ENCODE measurements around the gene MYLK3.
A peak's percentile ranks its signal among the peaks of the same experiment; 100 is the strongest.
"Not testable (repeated sequence)": the region's sequence is repeated elsewhere in the genome, so short reads cannot be mapped to it uniquely, and the experiment has no call there.

MYLK3 gene

DNA sequence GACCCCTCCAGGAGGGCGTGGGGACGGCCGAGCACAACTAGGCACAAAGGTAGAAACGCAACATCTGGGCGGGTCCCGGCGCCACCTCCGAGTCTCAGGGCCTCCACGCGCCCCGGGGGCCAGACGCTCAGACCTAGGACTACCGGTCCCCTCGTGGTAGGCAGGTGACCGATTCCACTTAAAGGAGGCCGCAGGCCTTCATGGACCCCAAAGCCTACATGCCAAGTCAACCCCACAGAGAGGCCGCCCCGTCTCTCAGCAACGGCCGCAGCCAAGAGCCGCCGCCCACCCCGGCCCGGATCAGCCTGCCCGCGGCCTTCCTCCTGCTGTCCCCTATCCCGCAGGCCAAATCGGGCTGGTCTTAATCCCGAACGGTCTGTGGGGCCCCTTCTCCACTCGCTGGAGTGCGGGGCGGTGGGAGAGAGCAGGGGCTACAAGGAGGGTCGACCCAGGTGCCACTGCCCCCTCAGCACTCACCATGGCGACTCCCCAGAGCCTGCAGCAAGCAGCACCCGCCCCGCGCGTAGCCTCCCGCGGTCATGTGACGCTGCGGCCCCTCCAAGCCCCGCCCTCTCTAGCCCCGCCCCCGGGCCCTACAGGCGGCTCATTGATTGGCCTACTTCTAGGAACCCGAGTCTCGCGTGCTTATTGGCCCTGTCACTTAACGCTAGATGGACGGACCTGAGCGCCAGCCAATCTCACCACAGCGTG, 59.3 kb downstream of the MYLK3 start, which contains the start of gene VPS35:
Gene VPS35 (minus strand): TSS at position 525 of the 711 bp plus-strand sequence. CDS start 45 bp downstream, at position 480.
- DNase-seq (ENCODE audit: low spot score), result peak; percentile 95
- in situ Hi-C loops (cut with MboI; ENCODE audit: low pct_unique_long_range_greater_than_20kb, low sequenced_read_pairs, unreplicated experiment), result no loop called here
- TF ChIP-seq, protein P1, sequence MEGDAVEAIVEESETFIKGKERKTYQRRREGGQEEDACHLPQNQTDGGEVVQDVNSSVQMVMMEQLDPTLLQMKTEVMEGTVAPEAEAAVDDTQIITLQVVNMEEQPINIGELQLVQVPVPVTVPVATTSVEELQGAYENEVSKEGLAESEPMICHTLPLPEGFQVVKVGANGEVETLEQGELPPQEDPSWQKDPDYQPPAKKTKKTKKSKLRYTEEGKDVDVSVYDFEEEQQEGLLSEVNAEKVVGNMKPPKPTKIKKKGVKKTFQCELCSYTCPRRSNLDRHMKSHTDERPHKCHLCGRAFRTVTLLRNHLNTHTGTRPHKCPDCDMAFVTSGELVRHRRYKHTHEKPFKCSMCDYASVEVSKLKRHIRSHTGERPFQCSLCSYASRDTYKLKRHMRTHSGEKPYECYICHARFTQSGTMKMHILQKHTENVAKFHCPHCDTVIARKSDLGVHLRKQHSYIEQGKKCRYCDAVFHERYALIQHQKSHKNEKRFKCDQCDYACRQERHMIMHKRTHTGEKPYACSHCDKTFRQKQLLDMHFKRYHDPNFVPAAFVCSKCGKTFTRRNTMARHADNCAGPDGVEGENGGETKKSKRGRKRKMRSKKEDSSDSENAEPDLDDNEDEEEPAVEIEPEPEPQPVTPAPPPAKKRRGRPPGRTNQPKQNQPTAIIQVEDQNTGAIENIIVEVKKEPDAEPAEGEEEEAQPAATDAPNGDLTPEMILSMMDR (IDR thresholded peaks at IDR 0.05; ENCODE audit: extremely low read depth, insufficient read depth, missing control alignments), result no peak

DNA sequence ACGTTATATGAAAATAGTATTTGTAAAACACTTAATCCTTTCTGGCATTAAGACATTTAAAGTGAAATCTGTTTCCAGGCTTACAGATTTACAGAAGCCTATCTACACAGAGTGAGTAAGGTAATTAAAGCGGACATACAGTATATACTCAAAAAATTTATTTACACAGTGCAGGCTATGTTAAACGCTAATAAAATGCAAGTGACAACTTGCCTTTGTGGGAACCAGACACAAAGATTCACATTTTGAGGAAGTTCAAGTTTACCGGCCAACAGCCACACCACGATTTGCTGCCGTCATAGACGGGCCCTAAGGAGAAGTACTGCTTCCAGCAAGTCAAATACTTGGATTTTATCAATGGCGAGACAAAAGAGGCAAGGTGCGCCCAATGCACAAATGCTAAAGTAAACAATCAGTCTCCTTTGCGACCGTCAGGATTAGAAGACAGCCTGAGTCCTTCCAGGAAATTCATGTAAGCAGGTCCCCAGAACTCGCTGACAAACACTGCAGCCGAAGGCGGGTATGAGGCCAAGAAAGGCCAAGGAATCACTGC, 60.0 kb downstream of the MYLK3 start:
- in situ Hi-C loops (cut with MboI; ENCODE audit: low pct_unique_long_range_greater_than_20kb, low sequenced_read_pairs, unreplicated experiment), result no loop called here
- TF ChIP-seq, protein P1 (IDR thresholded peaks at IDR 0.05; ENCODE audit: extremely low read depth, insufficient read depth, missing control alignments), result peak; percentile 45
- DNase-seq (ENCODE audit: low spot score), result no peak

DNA sequence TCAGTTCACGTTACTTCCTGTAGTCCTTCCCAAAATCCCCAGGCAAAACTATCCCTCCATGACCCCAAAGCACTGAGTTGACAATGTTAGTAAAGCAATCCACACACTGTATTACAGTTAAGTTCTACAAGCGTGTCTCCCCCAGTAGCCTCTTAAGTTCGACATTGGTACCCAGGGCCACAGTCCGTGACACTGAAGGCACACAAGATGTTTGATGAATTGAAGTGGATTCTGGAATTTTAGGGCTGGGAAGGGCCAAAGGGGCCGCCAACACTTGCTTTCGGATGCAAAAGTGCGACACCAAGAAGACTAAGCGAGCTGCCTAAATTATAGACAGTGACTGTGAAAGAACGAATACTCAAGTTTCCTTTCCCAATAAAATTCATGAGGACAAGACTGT, 60.7 kb downstream of the MYLK3 start:
- in situ Hi-C loops (cut with MboI; ENCODE audit: low pct_unique_long_range_greater_than_20kb, low sequenced_read_pairs, unreplicated experiment), result no loop called here
- DNase-seq (ENCODE audit: low spot score), result no peak
- TF ChIP-seq, protein P1 (IDR thresholded peaks at IDR 0.05; ENCODE audit: extremely low read depth, insufficient read depth, missing control alignments), result no peak

DNA sequence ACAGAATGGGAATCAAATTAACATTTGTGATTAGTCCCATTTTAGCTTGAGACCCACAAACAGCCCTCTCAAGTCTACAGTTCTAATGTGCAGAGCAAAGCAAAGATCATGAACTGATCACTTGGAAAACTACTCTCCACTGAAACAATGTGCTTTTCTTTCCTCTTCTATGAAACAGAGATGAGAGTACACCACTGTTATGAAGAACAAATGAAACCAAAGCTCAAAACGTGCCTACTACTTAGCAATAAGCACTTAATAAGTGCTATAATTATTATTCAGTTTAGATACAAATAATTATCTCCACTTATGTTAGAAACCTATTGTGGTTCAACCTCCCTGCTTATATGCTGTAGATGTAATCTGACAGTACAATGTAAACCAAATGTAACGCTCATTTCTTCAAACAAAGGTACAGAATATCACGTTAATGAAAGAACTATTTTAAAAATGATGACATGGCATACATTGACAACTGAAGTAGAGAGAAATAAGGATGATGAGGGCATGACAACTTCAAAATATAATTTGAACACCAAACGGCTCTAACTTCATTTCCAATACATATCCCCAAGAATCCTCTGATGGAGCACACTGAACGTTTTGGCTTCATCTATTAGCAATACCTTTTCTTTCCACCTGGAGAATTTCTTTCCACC, 61.2 kb downstream of the MYLK3 start:
- DNase-seq (ENCODE audit: low spot score), result no peak
- in situ Hi-C loops (cut with MboI; ENCODE audit: low pct_unique_long_range_greater_than_20kb, low sequenced_read_pairs, unreplicated experiment), result no loop called here
- TF ChIP-seq, protein P1 (IDR thresholded peaks at IDR 0.05; ENCODE audit: extremely low read depth, insufficient read depth, missing control alignments), result no peak

DNA sequence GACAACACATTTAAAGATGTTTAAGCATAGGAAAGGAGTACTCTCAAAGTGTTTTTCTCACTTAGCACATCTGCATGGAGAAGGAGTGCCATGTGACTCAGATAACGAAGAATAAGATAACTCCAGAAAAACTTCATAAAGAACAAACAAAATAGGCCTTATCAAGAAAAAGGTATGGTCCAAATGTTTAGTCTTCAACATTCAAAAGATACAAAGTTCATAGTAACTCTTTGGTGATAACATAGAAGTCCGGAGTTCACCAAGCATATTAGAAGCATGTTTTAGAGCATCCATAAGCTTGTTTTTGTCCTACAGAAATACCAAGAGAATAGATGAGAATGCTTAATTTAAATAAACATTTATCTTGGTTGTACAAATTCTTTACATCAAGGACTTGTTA, 66.3 kb downstream of the MYLK3 start:
- in situ Hi-C loops (cut with MboI; ENCODE audit: low pct_unique_long_range_greater_than_20kb, low sequenced_read_pairs, unreplicated experiment), result not testable (repeated sequence)

DNA sequence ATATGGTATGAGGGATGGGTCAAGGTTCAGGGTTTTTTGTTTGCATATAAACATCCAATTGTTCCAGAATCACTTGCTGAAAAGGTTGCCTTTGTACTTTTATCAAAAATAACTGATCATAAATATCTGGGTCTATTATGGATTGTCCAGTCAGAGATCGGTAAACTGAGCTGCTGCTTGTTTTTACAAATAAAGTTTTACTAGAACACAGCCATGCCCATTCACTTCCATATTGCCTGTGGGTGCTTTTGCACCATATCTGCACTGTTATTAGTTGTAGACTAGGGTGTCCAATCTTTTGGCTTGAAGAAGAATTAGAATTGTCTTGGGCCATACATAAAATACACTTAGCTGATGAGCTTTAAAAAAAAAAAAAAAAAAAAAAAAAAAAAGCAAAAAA, 70.2 kb downstream of the MYLK3 start:
- not testable (repeated sequence) for DNase-seq (ENCODE audit: low spot score)
- in situ Hi-C loops (cut with MboI; ENCODE audit: low pct_unique_long_range_greater_than_20kb, low sequenced_read_pairs, unreplicated experiment), result loop anchor here (10.0 kb wide), 1 partner anchor 257 kb away; no protein-coding TSS in a partner anchor

More for the DNA sequence above, 66.3 kb downstream of the MYLK3 start:
- DNase-seq (ENCODE audit: low spot score), result not testable (repeated sequence)

DNA sequence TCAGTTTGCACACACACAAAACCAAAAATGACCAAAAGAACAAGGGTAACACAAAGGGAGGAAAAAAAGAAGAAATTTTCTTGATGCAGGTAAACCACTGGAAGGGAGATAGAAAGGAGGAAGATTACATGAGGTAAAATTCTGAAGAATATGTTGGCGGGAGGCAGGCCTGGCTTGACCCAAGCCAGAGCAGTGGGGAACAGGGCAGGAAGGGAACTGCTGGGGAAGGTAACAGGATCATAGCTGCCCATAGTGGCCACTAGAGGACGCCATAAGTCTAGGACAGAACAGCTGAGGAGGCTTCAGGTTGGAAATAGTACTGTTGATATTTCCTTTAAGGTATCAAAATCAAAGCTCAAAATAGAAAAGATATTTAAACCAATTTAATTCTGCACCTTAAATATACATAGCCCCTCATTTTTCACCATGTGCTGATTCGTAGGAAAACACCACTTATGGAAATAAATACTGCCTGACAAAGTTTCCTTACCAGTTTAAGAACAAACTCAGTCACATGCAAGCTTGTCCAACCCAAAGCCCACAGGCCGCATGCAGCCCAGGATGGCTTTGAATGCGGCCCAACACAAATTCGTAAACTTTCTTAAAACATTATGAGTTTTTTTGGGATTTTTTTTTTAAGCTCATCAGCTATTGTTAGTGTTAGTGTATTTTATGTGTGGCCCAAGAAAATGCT, 74.7 kb downstream of the MYLK3 start:
- peak; percentile 47 for DNase-seq (ENCODE audit: low spot score)
- in situ Hi-C loops (cut with MboI; ENCODE audit: low pct_unique_long_range_greater_than_20kb, low sequenced_read_pairs, unreplicated experiment), result loop anchor here (10.0 kb wide), 1 partner anchor 261 kb away; no protein-coding TSS in a partner anchor

More for the DNA sequence above, 74.7 kb downstream of the MYLK3 start:
- TF ChIP-seq, protein P1 (IDR thresholded peaks at IDR 0.05; ENCODE audit: extremely low read depth, insufficient read depth, missing control alignments), result peak; percentile 96

All from GM13977 (cell line).